22Rv1 (cell line): ENCODE data around the gene NF1.

Source experiments
- ZFX ChIP-seq: fragments of 450-650 bp; IDR thresholded peaks from 2 replicates; pipeline ENCODE4 v1.6.1; 2017; ENCODE audit warnings: antibody characterized with exemption, borderline replicate concordance
- TF ChIP-seq, protein P1 (sequence below): fragments of 450-650 bp; IDR thresholded peaks from 2 replicates; pipeline ENCODE4 v1.5.1; 2017; ENCODE audit warnings: mild to moderate bottlenecking

DNA sequence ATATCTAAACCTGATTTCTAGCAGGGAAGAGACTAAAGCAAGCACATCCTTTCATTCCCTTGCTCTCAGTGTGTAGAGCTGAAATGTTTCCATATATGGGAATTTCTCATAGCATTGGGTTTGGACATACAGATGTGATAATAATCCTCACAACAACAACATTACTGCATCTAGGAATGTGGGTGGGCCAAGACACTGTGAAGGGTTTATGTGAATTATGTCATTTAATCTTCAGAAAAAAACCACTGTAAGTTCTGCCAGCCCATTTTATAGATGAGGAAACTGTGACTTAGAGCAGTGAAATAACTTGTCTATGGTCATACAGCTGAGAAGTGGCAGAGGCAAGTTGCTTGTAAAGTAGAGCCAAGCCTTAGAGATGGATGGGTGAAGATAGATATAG lies 197.0 kb downstream of the NF1 start:
- TF ChIP-seq, protein P1, sequence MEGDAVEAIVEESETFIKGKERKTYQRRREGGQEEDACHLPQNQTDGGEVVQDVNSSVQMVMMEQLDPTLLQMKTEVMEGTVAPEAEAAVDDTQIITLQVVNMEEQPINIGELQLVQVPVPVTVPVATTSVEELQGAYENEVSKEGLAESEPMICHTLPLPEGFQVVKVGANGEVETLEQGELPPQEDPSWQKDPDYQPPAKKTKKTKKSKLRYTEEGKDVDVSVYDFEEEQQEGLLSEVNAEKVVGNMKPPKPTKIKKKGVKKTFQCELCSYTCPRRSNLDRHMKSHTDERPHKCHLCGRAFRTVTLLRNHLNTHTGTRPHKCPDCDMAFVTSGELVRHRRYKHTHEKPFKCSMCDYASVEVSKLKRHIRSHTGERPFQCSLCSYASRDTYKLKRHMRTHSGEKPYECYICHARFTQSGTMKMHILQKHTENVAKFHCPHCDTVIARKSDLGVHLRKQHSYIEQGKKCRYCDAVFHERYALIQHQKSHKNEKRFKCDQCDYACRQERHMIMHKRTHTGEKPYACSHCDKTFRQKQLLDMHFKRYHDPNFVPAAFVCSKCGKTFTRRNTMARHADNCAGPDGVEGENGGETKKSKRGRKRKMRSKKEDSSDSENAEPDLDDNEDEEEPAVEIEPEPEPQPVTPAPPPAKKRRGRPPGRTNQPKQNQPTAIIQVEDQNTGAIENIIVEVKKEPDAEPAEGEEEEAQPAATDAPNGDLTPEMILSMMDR = no peak
- TF ChIP-seq ZFX = no peak
